ENCODE data around the gene TRMT5.

TRMT5 gene

GRCh38 chr14:60980811-60981632, at the start of gene TRMT5, which contains the start of gene SLC38A6:
Gene TRMT5, minus strand, starts transcription at chr14:60981079. Its CDS starts 106 bp downstream, at chr14:60980973.
Gene SLC38A6, plus strand, starts transcription at chr14:60981245. Its CDS starts 33 bp downstream, at chr14:60981278.
- DNase-seq, result peak; percentile 90 to 93

- no peak for DNase-seq
Observed at GRCh38 chr14:61026526-61026925, 45.6 kb upstream of the TRMT5 start.

GRCh38 chr14:61025251-61026223, 44.7 kb upstream of the TRMT5 start:
- DNase-seq, result peak; percentile 44 to 65

- no peak for DNase-seq
Observed at GRCh38 chr14:61019537-61019936, 38.7 kb upstream of the TRMT5 start.

GRCh38 chr14:61003571-61003970, 22.7 kb upstream of the TRMT5 start:
- DNase-seq, result no peak

GRCh38 chr14:60999536-60999935, 18.7 kb upstream of the TRMT5 start:
- DNase-seq, result no peak

- DNase-seq, result no peak
Observed at GRCh38 chr14:60998617-60999016, 17.7 kb upstream of the TRMT5 start.

GRCh38 chr14:60989599-60989998, 8.7 kb upstream of the TRMT5 start:
- DNase-seq, result no peak

- DNase-seq, result no peak
Observed at GRCh38 chr14:60986500-60986899, 5.6 kb upstream of the TRMT5 start.

GRCh38 chr14:60984196-60984595, 3.3 kb upstream of the TRMT5 start:
- DNase-seq, result no peak

GRCh38 chr14:60981633-60982455, 965 bp upstream of the TRMT5 start:
- DNase-seq, result no peak

GRCh38 chr14:60977847-60978246, 3.0 kb downstream of the TRMT5 start:
- DNase-seq, result no peak

GRCh38 chr14:60975551-60975950, 5.3 kb downstream of the TRMT5 start:
- no peak for DNase-seq

GRCh38 chr14:60974090-60974651, 6.7 kb downstream of the TRMT5 start:
- no peak for DNase-seq

GRCh38 chr14:60973070-60973469, 7.8 kb downstream of the TRMT5 start:
- DNase-seq, result no peak

- no peak for DNase-seq
Observed at GRCh38 chr14:60972295-60972694, 8.6 kb downstream of the TRMT5 start.

- DNase-seq, result no peak
Observed at GRCh38 chr14:60971271-60971670, 9.6 kb downstream of the TRMT5 start.

GRCh38 chr14:60970146-60970545, 10.7 kb downstream of the TRMT5 start:
- DNase-seq, result no peak

- no peak for DNase-seq
Observed at GRCh38 chr14:60968671-60969070, 12.2 kb downstream of the TRMT5 start.

- no peak for DNase-seq
Observed at GRCh38 chr14:60968099-60968498, 12.8 kb downstream of the TRMT5 start.

GRCh38 chr14:60965402-60965801, 15.5 kb downstream of the TRMT5 start:
- DNase-seq, result no peak

GRCh38 chr14:60964904-60965303, 16.0 kb downstream of the TRMT5 start:
- DNase-seq, result no peak
